CD4-positive, CD25-positive, alpha-beta regulatory T cell (primary cell): ENCODE data around the gene RERE. TPM values are rescaled to one million over a fixed set of nuclear protein-coding genes. Genes with fewer than 3 reads are reported as not detected.

Experiments used
- ATAC-seq, 2 donors: fragments of 150-1000 bp; cut with Tn5 transposase; one replicate each; pipeline ENCODE4 v1.10.0; 2021; ENCODE audit warnings: low read depth in 2 of 2, moderate number of reproducible peaks in 2 of 2, moderate library complexity in 1 of 2
- DNase-seq, 3 donors: peaks; one replicate each; pipeline versions ENCODE4 v3.0.0 to v3.0.0-alpha.2; 2012 to 2022; ENCODE audit warnings: mixed read lengths in 1 of 3
- H3K27ac ChIP-seq: one replicate; pipeline ENCODE4 v1.7.0; 2013; ENCODE audit warnings: mild to moderate bottlenecking, low read length; ENCODE audit not compliant: insufficient read depth, poor library complexity, severe bottlenecking
- H3K27me3 ChIP-seq: one replicate; pipeline ENCODE4 v1.7.0; 2013; ENCODE audit warnings: low read length; ENCODE audit not compliant: control insufficient read depth, insufficient read depth
- H3K36me3 ChIP-seq: one replicate; pipeline ENCODE4 v1.7.0; 2013; ENCODE audit warnings: mild to moderate bottlenecking, low read length, moderate library complexity; ENCODE audit not compliant: control insufficient read depth, insufficient read depth
- H3K4me1 ChIP-seq: 2 replicates; pipeline ENCODE4 v1.7.0; 2013; ENCODE audit warnings: mild to moderate bottlenecking, low read length; ENCODE audit not compliant: insufficient read depth, control insufficient read depth, poor library complexity, severe bottlenecking
- H3K4me3 ChIP-seq: one replicate; pipeline ENCODE4 v1.7.0; 2013; ENCODE audit warnings: low read depth, mild to moderate bottlenecking, low read length, moderate library complexity
- H3K9me3 ChIP-seq, 2 experiments: 1 replicate in 1 of 2; 2 replicates in 1 of 2; pipeline ENCODE4 v1.7.0; 2013; ENCODE audit warnings: low read length in 2 of 2, mild to moderate bottlenecking in 1 of 2, moderate library complexity in 1 of 2; ENCODE audit not compliant: control insufficient read depth in 2 of 2
- H3K27ac Mint-ChIP-seq, 3 donors: one replicate each; pipeline ENCODE4 v1.8.0; 2020 to 2022; ENCODE audit warnings: mild to moderate bottlenecking in 3 of 3, mixed read lengths in 3 of 3, moderate library complexity in 2 of 3
- H3K27me3 Mint-ChIP-seq: one replicate; pipeline ENCODE4 v1.8.0; 2022; ENCODE audit warnings: mild to moderate bottlenecking, mixed read lengths
- H3K36me3 Mint-ChIP-seq: one replicate; pipeline ENCODE4 v1.8.0; 2020; ENCODE audit warnings: mixed read lengths
- H3K4me1 Mint-ChIP-seq, 4 donors: one replicate each; pipeline ENCODE4 v1.8.0; 2020 to 2022; ENCODE audit warnings: mixed read lengths in 4 of 4, mild to moderate bottlenecking in 1 of 4
- H3K4me3 Mint-ChIP-seq, 4 donors: one replicate each; pipeline ENCODE4 v1.8.0; 2020 to 2022; ENCODE audit warnings: mild to moderate bottlenecking in 4 of 4, mixed read lengths in 4 of 4, moderate library complexity in 3 of 4
- H3K9me3 Mint-ChIP-seq, 7 donors: one replicate each; pipeline ENCODE4 v1.8.0; 2020 to 2022; ENCODE audit warnings: mixed read lengths in 7 of 7, mild to moderate bottlenecking in 3 of 7, moderate library complexity in 2 of 7
- polyA plus RNA-seq, 4 donors: library from polyadenylated mRNA; unstranded; fragments of 300-500 nt; fragmentation: Illumina TruSeq; gene quantifications; one replicate each; pipeline ENCODE4 v1.2.3, GENCODE V29; 2021
- total RNA-seq: library from RNA; stranded (reverse); gene quantifications from one replicate; pipeline ENCODE4 v1.2.3, GENCODE V29; 2022

Gene RERE
- total and polyA plus RNA-seq, 5 donors from 2014 or later, result 3.1 to 127 (median 5.7) TPM

GRCh38 chr1:8578936-8579335 is 238.5 kb downstream of the RERE start:
- no peaks in the 10 kb centered on the region for H3K9me3 ChIP-seq
- Mint-ChIP-seq H3K36me3 (peaks cover 15% of the 10 kb centered on the region), H3K27me3 (no peaks in the 10 kb centered on the region), H3K4me1 (no peaks in the 10 kb centered on the region), H3K27ac (no peak overlapping the region), H3K4me3 (no peak overlapping the region), H3K9me3 (no peaks in the 10 kb centered on the region)
- no peak overlapping the region for H3K27ac ChIP-seq
- H3K36me3 ChIP-seq, result no peaks in the 10 kb centered on the region
- H3K27me3 ChIP-seq, result no peaks in the 10 kb centered on the region
- ATAC-seq, result no peak
- no peak overlapping the region for H3K4me3 ChIP-seq
- no peak for DNase-seq
- no peaks in the 10 kb centered on the region for H3K4me1 ChIP-seq

- Histone ChIP-seq H3K27ac (no peak overlapping the region), H3K9me3 (no peaks in the 10 kb centered on the region), H3K4me3 (no peak overlapping the region), H3K4me1 (no peaks in the 10 kb centered on the region), H3K27me3 (no peaks in the 10 kb centered on the region), H3K36me3 (no peaks in the 10 kb centered on the region)
- H3K36me3 Mint-ChIP-seq, result peaks cover 15% of the 10 kb centered on the region
- no peaks in the 10 kb centered on the region for H3K27me3 Mint-ChIP-seq
- H3K27ac Mint-ChIP-seq, result no peak overlapping the region
- no peak for DNase-seq
- H3K4me1 Mint-ChIP-seq, result no peaks in the 10 kb centered on the region
- no peak overlapping the region for H3K4me3 Mint-ChIP-seq
- ATAC-seq, result no peak
- H3K9me3 Mint-ChIP-seq, result no peaks in the 10 kb centered on the region
Measured at GRCh38 chr1:8578132-8578877, 239.1 kb downstream of the RERE start.

- no peak for ATAC-seq
- H3K4me3 ChIP-seq, result no peak overlapping the region
- H3K27ac ChIP-seq, result no peak overlapping the region
- no peak for DNase-seq
- Mint-ChIP-seq H3K4me1 (peaks cover 4 to 11% (median 6%) of the 10 kb centered on the region in 4 donors), H3K36me3 (peaks cover 15% of the 10 kb centered on the region), H3K4me3 (no peak overlapping the region), H3K27ac (peak overlapping the region in 1 of 3 donors; percentile 59), H3K9me3 (no peaks in the 10 kb centered on the region), H3K27me3 (no peaks in the 10 kb centered on the region)
- H3K4me1 ChIP-seq, result no peaks in the 10 kb centered on the region
- no peaks in the 10 kb centered on the region for H3K27me3 ChIP-seq
- H3K36me3 ChIP-seq, result no peaks in the 10 kb centered on the region
- H3K9me3 ChIP-seq, result no peaks in the 10 kb centered on the region
Measured at GRCh38 chr1:8574985-8575384, 242.5 kb downstream of the RERE start.

- no peak for ATAC-seq
Measured at GRCh38 chr1:8572106-8572505, 245.3 kb downstream of the RERE start.

GRCh38 chr1:8571200-8571984 is 246.0 kb downstream of the RERE start:
- DNase-seq, result no peak

More at GRCh38 chr1:8572106-8572505, 245.3 kb downstream of the RERE start:
- H3K27me3 Mint-ChIP-seq, result no peaks in the 10 kb centered on the region
- peaks cover under 1% of the 10 kb centered on the region for H3K36me3 Mint-ChIP-seq
- H3K9me3 ChIP-seq, result no peaks in the 10 kb centered on the region
- no peak for DNase-seq
- no peak overlapping the region for H3K27ac ChIP-seq
- H3K9me3 Mint-ChIP-seq, result no peaks in the 10 kb centered on the region
- no peaks in the 10 kb centered on the region for H3K36me3 ChIP-seq
- no peaks in the 10 kb centered on the region for H3K4me1 ChIP-seq
- no peaks in the 10 kb centered on the region for H3K27me3 ChIP-seq
- H3K27ac Mint-ChIP-seq, result no peak overlapping the region
- no peak overlapping the region for H3K4me3 ChIP-seq
- peaks cover 4 to 11% (median 6%) of the 10 kb centered on the region in 4 donors for H3K4me1 Mint-ChIP-seq
- no peak overlapping the region for H3K4me3 Mint-ChIP-seq

GRCh38 chr1:8570465-8570864 is 247.0 kb downstream of the RERE start:
- no peaks in the 10 kb centered on the region for H3K9me3 Mint-ChIP-seq

More at GRCh38 chr1:8571200-8571984, 246.0 kb downstream of the RERE start:
- no peaks in the 10 kb centered on the region for H3K9me3 ChIP-seq
- H3K36me3 ChIP-seq, result no peaks in the 10 kb centered on the region
- no peaks in the 10 kb centered on the region for H3K4me1 ChIP-seq
- no peaks in the 10 kb centered on the region for H3K27me3 ChIP-seq
- ATAC-seq, result no peak
- no peaks in the 10 kb centered on the region for H3K27me3 Mint-ChIP-seq
- H3K4me3 ChIP-seq, result no peak overlapping the region
- H3K4me1 Mint-ChIP-seq, result peaks cover 4 to 11% (median 6%) of the 10 kb centered on the region in 4 donors
- H3K27ac ChIP-seq, result no peak overlapping the region
- no peaks in the 10 kb centered on the region for H3K9me3 Mint-ChIP-seq
- H3K27ac Mint-ChIP-seq, result no peak overlapping the region
- H3K36me3 Mint-ChIP-seq, result peaks cover 3% of the 10 kb centered on the region
- no peak overlapping the region for H3K4me3 Mint-ChIP-seq

GRCh38 chr1:8569242-8569641 is 248.2 kb downstream of the RERE start:
- Histone ChIP-seq H3K36me3 (no peaks in the 10 kb centered on the region), H3K9me3 (no peaks in the 10 kb centered on the region), H3K27me3 (no peaks in the 10 kb centered on the region), H3K4me3 (no peak overlapping the region), H3K27ac (no peak overlapping the region), H3K4me1 (no peaks in the 10 kb centered on the region)
- no peak overlapping the region for H3K27ac Mint-ChIP-seq
- H3K36me3 Mint-ChIP-seq, result peaks cover 3% of the 10 kb centered on the region
- no peak for ATAC-seq
- DNase-seq, result no peak
- peaks cover 5 to 11% (median 6%) of the 10 kb centered on the region in 4 donors for H3K4me1 Mint-ChIP-seq
- H3K9me3 Mint-ChIP-seq, result no peaks in the 10 kb centered on the region
- H3K27me3 Mint-ChIP-seq, result no peaks in the 10 kb centered on the region
- H3K4me3 Mint-ChIP-seq, result no peak overlapping the region

More at GRCh38 chr1:8570465-8570864, 247.0 kb downstream of the RERE start:
- Histone ChIP-seq H3K36me3 (no peaks in the 10 kb centered on the region), H3K27me3 (no peaks in the 10 kb centered on the region), H3K9me3 (no peaks in the 10 kb centered on the region), H3K27ac (no peak overlapping the region), H3K4me3 (no peak overlapping the region), H3K4me1 (no peaks in the 10 kb centered on the region)
- Mint-ChIP-seq H3K36me3 (peaks cover 3% of the 10 kb centered on the region), H3K27me3 (no peaks in the 10 kb centered on the region), H3K4me1 (peaks cover 5 to 11% (median 6%) of the 10 kb centered on the region in 4 donors), H3K4me3 (no peak overlapping the region), H3K27ac (no peak overlapping the region)
- ATAC-seq (no peak), DNase-seq (no peak)
